ENCODE results near the gene LMX1B. TPM values are rescaled to one million over a fixed set of nuclear protein-coding genes. Genes with fewer than 3 reads are reported as not detected.

Gene LMX1B
- total and polyA plus RNA-seq, 11 donors: 0.15 to 1.1 (median 0.39) TPM

GRCh38 chr9:126695701-126696400 lies 82.1 kb downstream of the LMX1B start:
- intact Hi-C loops (cut with DNase I): loop anchor here in 3 of 10 donors (10.0 kb wide), 1 partner anchor 191 kb away; no protein-coding TSS in a partner anchor
- ATAC-seq (no peak), DNase-seq (peak in 1 of 5 donors; percentile 9)
- Histone ChIP-seq H3K9me3 (no peaks in the 10 kb centered on the region), H3K4me1 (no peaks in the 10 kb centered on the region), H3K27ac (no peak overlapping the region), H3K27me3 (peaks cover 0 to 15% (median 0%) of the 10 kb centered on the region in 9 donors), H3K36me3 (no peaks in the 10 kb centered on the region), H3K4me3 (no peak overlapping the region)
- no peak for TF ChIP-seq CTCF (IDR thresholded peaks at IDR 0.05)
- no peak for TF ChIP-seq POLR2A (IDR thresholded peaks at IDR 0.05)
- 80 to 88% (median 83%) methylated on average over 16 to 22 of the region's 22 CpGs for WGBS, 4 donors

- intact Hi-C loops (cut with DNase I): loop anchor here in 3 of 10 donors (10.0 kb wide), 1 partner anchor 192 kb away; no protein-coding TSS in a partner anchor
- Histone ChIP-seq H3K36me3 (no peaks in the 10 kb centered on the region), H3K27me3 (peaks cover 0 to 21% (median 0%) of the 10 kb centered on the region in 9 donors), H3K4me1 (no peaks in the 10 kb centered on the region), H3K27ac (no peak overlapping the region), H3K4me3 (no peak overlapping the region), H3K9me3 (no peaks in the 10 kb centered on the region)
- no peak for TF ChIP-seq CTCF (IDR thresholded peaks at IDR 0.05)
- TF ChIP-seq POLR2A (IDR thresholded peaks at IDR 0.05): no peak
- 82 to 86% (median 85%) methylated on average over 27 of the region's 27 CpGs for WGBS, 4 donors
- no peak for ATAC-seq
- peak in 1 of 5 donors; percentile 26 for DNase-seq
These were observed 82.8 kb downstream of the LMX1B start for GRCh38 chr9:126696401-126697145.

- 75 to 86% (median 84%) methylated on average over 3 of the region's 3 CpGs for WGBS, 4 donors
- intact Hi-C loops (cut with DNase I): loop anchor here in 3 of 10 donors (10.0 kb wide), 1 partner anchor 193 kb away; no protein-coding TSS in a partner anchor
- TF ChIP-seq POLR2A (IDR thresholded peaks at IDR 0.05) (no peak), CTCF (IDR thresholded peaks at IDR 0.05) (no peak)
- DNase-seq (peak in 1 of 5 donors; percentile 12), ATAC-seq (no peak)
- H3K4me3 ChIP-seq: no peak overlapping the region
- peaks cover 0 to 26% (median 2%) of the 10 kb centered on the region in 9 donors for H3K27me3 ChIP-seq
- H3K4me1 ChIP-seq: no peaks in the 10 kb centered on the region
- no peak overlapping the region for H3K27ac ChIP-seq
- H3K36me3 ChIP-seq: no peaks in the 10 kb centered on the region
- no peaks in the 10 kb centered on the region for H3K9me3 ChIP-seq
These were observed 83.6 kb downstream of the LMX1B start for GRCh38 chr9:126697330-126697729.

- DNase-seq: no peak
- H3K9me3 ChIP-seq: no peaks in the 10 kb centered on the region
- TF ChIP-seq POLR2A (IDR thresholded peaks at IDR 0.05) (no peak), CTCF (IDR thresholded peaks at IDR 0.05) (no peak)
- no peaks in the 10 kb centered on the region for H3K36me3 ChIP-seq
- H3K4me3 ChIP-seq: no peak overlapping the region
- WGBS, 4 donors: 71 to 84% (median 78%) methylated on average over 2 of the region's 2 CpGs
- ATAC-seq: no peak
- H3K27ac ChIP-seq: no peak overlapping the region
- H3K4me1 ChIP-seq: no peaks in the 10 kb centered on the region
- intact Hi-C loops (cut with DNase I): loop anchor here in 3 of 10 donors (10.0 kb wide), 1 partner anchor 193 kb away; no protein-coding TSS in a partner anchor
- peaks cover 8 to 35% (median 10%) of the 10 kb centered on the region in 9 donors for H3K27me3 ChIP-seq
These were observed 84.5 kb downstream of the LMX1B start for GRCh38 chr9:126698251-126698650.
